Fibroblast of skin of right quadriceps (primary cell): Measurements from ENCODE around the gene PLD5.
"Not testable (repeated sequence)": the region's sequence is repeated elsewhere in the genome, so short reads cannot be mapped to it uniquely, and the experiment has no call there.

ENCODE experiments used
- DNase-seq: peaks from one replicate; pipeline ENCODE4 v3.0.0-alpha.2; 2013

Gene PLD5

GRCh38 chr1:242416657-242417056 is 107.8 kb downstream of the PLD5 start:
- no peak for DNase-seq

GRCh38 chr1:242412921-242413320 is 111.6 kb downstream of the PLD5 start:
- no peak for DNase-seq

GRCh38 chr1:242411901-242412300 is 112.6 kb downstream of the PLD5 start:
- DNase-seq: no peak

- DNase-seq: no peak
Observed at GRCh38 chr1:242405947-242406346, 118.5 kb downstream of the PLD5 start.

- no peak for DNase-seq
Observed at GRCh38 chr1:242404296-242404695, 120.2 kb downstream of the PLD5 start.

- DNase-seq: no peak
Observed at GRCh38 chr1:242402956-242403355, 121.5 kb downstream of the PLD5 start.

GRCh38 chr1:242401937-242402336 is 122.6 kb downstream of the PLD5 start:
- no peak for DNase-seq

GRCh38 chr1:242398351-242398750 is 126.1 kb downstream of the PLD5 start:
- DNase-seq: no peak

- no peak for DNase-seq
Observed at GRCh38 chr1:242391896-242392295, 132.6 kb downstream of the PLD5 start.

- DNase-seq: not testable (repeated sequence)
Observed at GRCh38 chr1:242376121-242376520, 148.4 kb downstream of the PLD5 start.

GRCh38 chr1:242350446-242350845 is 174.1 kb downstream of the PLD5 start:
- DNase-seq: peak; percentile 24

- DNase-seq: no peak
Observed at GRCh38 chr1:242349636-242350035, 174.9 kb downstream of the PLD5 start.

- DNase-seq: not testable (repeated sequence)
Observed at GRCh38 chr1:242330865-242331264, 193.6 kb downstream of the PLD5 start.

- not testable (repeated sequence) for DNase-seq
Observed at GRCh38 chr1:242327381-242327780, 197.1 kb downstream of the PLD5 start.

- DNase-seq: peak; percentile 19
Observed at GRCh38 chr1:242321981-242322380, 202.5 kb downstream of the PLD5 start.

- no peak for DNase-seq
Observed at GRCh38 chr1:242318140-242318539, 206.4 kb downstream of the PLD5 start.

- DNase-seq: not testable (repeated sequence)
Observed at GRCh38 chr1:242314865-242315264, 209.6 kb downstream of the PLD5 start.

- not testable (repeated sequence) for DNase-seq
Observed at GRCh38 chr1:242314085-242314649, 210.3 kb downstream of the PLD5 start.

- DNase-seq: not testable (repeated sequence)
Observed at GRCh38 chr1:242308681-242309080, 215.8 kb downstream of the PLD5 start.

- DNase-seq: not testable (repeated sequence)
Observed at GRCh38 chr1:242293781-242294180, 230.7 kb downstream of the PLD5 start.

GRCh38 chr1:242288067-242288466 is 236.4 kb downstream of the PLD5 start:
- not testable (repeated sequence) for DNase-seq

- not testable (repeated sequence) for DNase-seq
Observed at GRCh38 chr1:242282758-242283485, 241.6 kb downstream of the PLD5 start.

- DNase-seq: not testable (repeated sequence)
Observed at GRCh38 chr1:242278406-242278805, 246.1 kb downstream of the PLD5 start.

GRCh38 chr1:242276769-242277168 is 247.7 kb downstream of the PLD5 start:
- DNase-seq: not testable (repeated sequence)

- not testable (repeated sequence) for DNase-seq
Observed at GRCh38 chr1:242267004-242267403, 257.5 kb downstream of the PLD5 start.
